LoVo (cell line): Measurements from ENCODE around the gene TUT1.
A peak's percentile ranks its signal among the peaks of the same experiment; 100 is the strongest.
"Not testable (repeated sequence)": the region's sequence is repeated elsewhere in the genome, so short reads cannot be mapped to it uniquely, and the experiment has no call there.

ENCODE experiments used
- DNase-seq: peaks from one replicate; pipeline ENCODE4 v3.0.0-alpha.2; 2016; ENCODE audit warnings: low spot score

TUT1 gene

GRCh38 chr11:62555464-62556107 lies 35.7 kb downstream of the TUT1 start:
- DNase-seq, result no peak

- DNase-seq, result no peak
Observed at GRCh38 chr11:62554387-62555167, 36.7 kb downstream of the TUT1 start.

GRCh38 chr11:62553839-62554361 lies 37.4 kb downstream of the TUT1 start:
- peak; percentile 86 for DNase-seq

GRCh38 chr11:62553080-62553838 lies 38.1 kb downstream of the TUT1 start:
- peak; percentile 93 for DNase-seq

- no peak for DNase-seq
Observed at GRCh38 chr11:62552485-62553079, 38.7 kb downstream of the TUT1 start.

- DNase-seq, result not testable (repeated sequence)
Observed at GRCh38 chr11:62550478-62550877, 40.8 kb downstream of the TUT1 start.

GRCh38 chr11:62548545-62549335 lies 42.6 kb downstream of the TUT1 start:
- DNase-seq, result no peak

- DNase-seq, result no peak
Observed at GRCh38 chr11:62547691-62548281, 43.5 kb downstream of the TUT1 start.

- no peak for DNase-seq
Observed at GRCh38 chr11:62546929-62547625, 44.2 kb downstream of the TUT1 start.

GRCh38 chr11:62546244-62546928 lies 44.9 kb downstream of the TUT1 start, which contains the start of gene AHNAK:
AHNAK (minus strand) TSS chr11:62546806; CDS start chr11:62536098, 10,708 bp downstream.
- peak; percentile 51 for DNase-seq

- DNase-seq, result peak; percentile 90
Observed at GRCh38 chr11:62545437-62546243, 45.7 kb downstream of the TUT1 start.

- DNase-seq, result peak; percentile 48
Observed at GRCh38 chr11:62544581-62545436, 46.5 kb downstream of the TUT1 start.

- DNase-seq, result no peak
Observed at GRCh38 chr11:62543680-62544444, 47.5 kb downstream of the TUT1 start.

- DNase-seq, result peak; percentile 69
Observed at GRCh38 chr11:62542750-62543567, 48.4 kb downstream of the TUT1 start.

GRCh38 chr11:62542111-62542745 lies 49.1 kb downstream of the TUT1 start:
- no peak for DNase-seq
